Measurements from ENCODE around the gene PPP1R2B.

PPP1R2B gene

GRCh38 chr5:156893517-156893916 is 43.4 kb downstream of the PPP1R2B start:
- no peak for TF ChIP-seq CTCF (IDR thresholded peaks at IDR 0.05; ENCODE audit: low read depth, low read length)
- no peak for DNase-seq (ENCODE audit: low read depth in 2 of 2)
- no peak overlapping the region for H3K4me3 ChIP-seq (replicated peaks in 1 of 2; ENCODE audit: low read depth in 2 of 2, low read length in 2 of 2)

DNA sequence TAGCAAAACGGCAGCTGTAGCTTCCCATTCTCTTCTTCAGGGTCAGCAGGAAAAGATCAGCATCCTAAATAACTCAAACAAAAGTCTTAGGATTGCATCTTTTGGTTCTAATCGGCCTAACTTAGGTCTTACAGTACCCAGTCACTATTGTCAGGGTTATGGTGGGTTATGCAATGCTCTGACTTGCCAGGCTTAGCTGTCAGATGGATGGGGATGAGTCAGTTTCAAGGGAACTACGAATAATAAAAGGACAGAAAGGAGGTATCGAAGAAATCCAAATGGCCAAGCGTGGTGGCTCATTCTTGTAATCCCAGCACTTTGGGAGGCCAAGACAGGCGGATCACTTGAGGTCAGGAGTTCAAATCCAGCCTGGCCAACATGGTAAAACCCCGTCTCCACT is 46.5 kb downstream of the PPP1R2B start:
- DNase-seq (ENCODE audit: low read depth in 2 of 2), result no peak
- TF ChIP-seq CTCF (IDR thresholded peaks at IDR 0.05; ENCODE audit: low read depth, low read length), result no peak
- H3K4me3 ChIP-seq (replicated peaks in 1 of 2; ENCODE audit: low read depth in 2 of 2, low read length in 2 of 2), result no peak overlapping the region

Measured in cardiac fibroblast (primary cell).